ENCODE results near the gene CTNNA2. TPM values are rescaled to one million over a fixed set of nuclear protein-coding genes. Genes with fewer than 3 reads are reported as not detected.

Gene CTNNA2
- total and polyA plus RNA-seq, 2 of the 8 experiments (the other 6 are each of a cell fraction or from before 2014, with no cell fraction given): 3.9 to 9.0 TPM

- H3K23me2 ChIP-seq (ENCODE audit: low read depth, low read length): no peaks in the 10 kb centered on the region; the same call in none of the 2 replicates
- peak overlapping the region in 1 of 2 experiments; percentile 6; a peak in 1 of 4 replicates for H3K4me2 ChIP-seq (ENCODE audit: insufficient read depth in 1 of 2, low read depth in 2 of 2, low read length in 2 of 2)
- CTCF ChIA-PET (ENCODE audit: partially characterized antibody): interaction anchor here (0.6 to 1.6 kb wide), 7 partner anchors 10 to 275 kb away, joined by 3 to 6 read pairs (median 5); no protein-coding TSS in a partner anchor
Observed at GRCh38 chr2:80461505-80462197, 948.8 kb downstream of the CTNNA2 start.

More at GRCh38 chr2:80461505-80462197, 948.8 kb downstream of the CTNNA2 start:
- Histone ChIP-seq H2AFZ (ENCODE audit: low read length) (no peak overlapping the region), H3K14ac (ENCODE audit: insufficient read length) (no peak overlapping the region), H3K18ac (ENCODE audit: extremely low read depth, low read length) (no peak overlapping the region), H3K23ac (ENCODE audit: insufficient read length) (no peak overlapping the region), H3K9me3 (ENCODE audit: insufficient read depth in 2 of 2, low read depth in 1 of 2, low read length in 1 of 2) (no peaks in the 10 kb centered on the region), H2BK5ac (ENCODE audit: low read depth, low read length) (no peak overlapping the region), H3K56ac (replicated peaks; ENCODE audit: insufficient read length, low read depth, low read length) (no peak overlapping the region), H2BK15ac (ENCODE audit: low read length) (no peak overlapping the region), H3K79me1 (ENCODE audit: low read depth, low read length) (no peaks in the 10 kb centered on the region), H3K9ac (replicated peaks in 1 of 4; ENCODE audit: extremely low read depth in 1 of 4, low read depth in 3 of 4, low read length in 3 of 4) (no peak overlapping the region), H4K8ac (ENCODE audit: extremely low read depth, insufficient read depth, low read length) (no peak overlapping the region), H2BK12ac (ENCODE audit: low read depth, low read length) (no peak overlapping the region), H2AK5ac (ENCODE audit: low read depth, low read length) (no peak overlapping the region), H3K79me2 (ENCODE audit: control insufficient read depth in 1 of 2, insufficient read depth in 2 of 2, low read length in 2 of 2) (no peaks in the 10 kb centered on the region), H2BK120ac (replicated peaks; ENCODE audit: low read depth, low read length) (no peak overlapping the region), H4K20me1 (replicated peaks in 1 of 2; ENCODE audit: control insufficient read depth in 1 of 2, insufficient read depth in 2 of 2, low read length in 2 of 2) (no peaks in the 10 kb centered on the region), H3K4ac (replicated peaks; ENCODE audit: insufficient read length, low read depth, low read length) (no peak overlapping the region), H3K4me3 (ENCODE audit: extremely low read depth in 1 of 4, insufficient read depth in 2 of 4, low read depth in 3 of 4, low read length in 4 of 4) (no peak overlapping the region; a peak in 1 of 8 replicates), H3K36me3 (ENCODE audit: control insufficient read depth in 2 of 4, insufficient read depth in 4 of 4, low read length in 3 of 4) (no peaks in the 10 kb centered on the region), H4K91ac (replicated peaks; ENCODE audit: insufficient read length, low read length) (no peak overlapping the region), H3K27ac (ENCODE audit: low read depth, low read length) (no peak overlapping the region), H3K4me1 (replicated peaks in 1 of 4; ENCODE audit: control insufficient read depth in 3 of 4, insufficient read depth in 4 of 4, low read length in 3 of 4) (peaks cover 0 to 8% (median 6%) of the 10 kb centered on the region in 4 experiments; a peak in 4 of 7 replicates), H2BK20ac (ENCODE audit: low read length) (no peak overlapping the region), H3K27me3 (replicated peaks in 1 of 4; ENCODE audit: control insufficient read depth in 3 of 4, extremely low read depth in 1 of 4, insufficient read depth in 3 of 4, low read length in 3 of 4) (no peaks in the 10 kb centered on the region), H4K5ac (ENCODE audit: insufficient read length, low read depth, low read length) (no peak overlapping the region)
- DNase-seq (ENCODE audit: low read depth in 1 of 2, low spot score in 2 of 2): peak in 1 of 2 experiments; percentile 44
- TF ChIP-seq CREB1 (IDR thresholded peaks at IDR 0.05): no peak
- TF ChIP-seq NANOG (IDR thresholded peaks at IDR 0.05; ENCODE audit: insufficient read depth, low read depth, low read length, poor library complexity, severe bottlenecking): peak; percentile 86
- POLR2A ChIA-PET (ENCODE audit: partially characterized antibody): interaction anchor here (0.7 to 1.1 kb wide), 2 partner anchors 137 to 274 kb away, joined by 4 read pairs; no protein-coding TSS in a partner anchor
- 76% methylated on average over 3 of the region's 3 CpGs; no CpG with 5 or more reads in 1 of the 2 experiments for WGBS, 2 experiments (ENCODE audit: extremely low coverage in 1 of 2, insufficient coverage in 1 of 2, insufficient read length in 1 of 2, insufficient replicate concordance in 2 of 2, low coverage in 1 of 2, low lambda C conversion rate in 2 of 2, missing lambda C conversion rate in 1 of 2)
- no peak for FAIRE-seq

All from H1 (cell line).